SK-N-SH treated with all-trans-retinoic acid at 6 μM for 48 hours (cell line): Measurements from ENCODE around the gene GRIK2.

Experiments
- ARNTL ChIP-seq: fragments of 450-650 bp; formaldehyde crosslinking; IDR thresholded peaks from 2 replicates; pipeline ENCODE4 v1.5.0; 2020; ENCODE audit warnings: low read depth, mild to moderate bottlenecking, moderate library complexity, borderline replicate concordance
- BACH2 ChIP-seq: fragments of 250-450 bp; sonication (Bioruptor Pico); IDR thresholded peaks from 2 replicates; pipeline ENCODE4 v1.9.0; 2021; ENCODE audit warnings: mild to moderate bottlenecking, borderline replicate concordance
- CSDC2 ChIP-seq: fragments of 250-450 bp; sonication (Bioruptor Pico); IDR thresholded peaks from 2 replicates; pipeline ENCODE4 v1.5.0; 2020; ENCODE audit warnings: mild to moderate bottlenecking, moderate library complexity
- CSRNP3 ChIP-seq: fragments of 250-450 bp; sonication (Bioruptor Pico); IDR thresholded peaks from 2 replicates; pipeline ENCODE4 v1.5.1; 2021; ENCODE audit warnings: mild to moderate bottlenecking, moderate library complexity
- GLIS3 ChIP-seq: fragments of 250-450 bp; sonication (Bioruptor Pico); IDR thresholded peaks from 2 replicates; pipeline ENCODE4 v1.5.0; 2020; ENCODE audit warnings: mild to moderate bottlenecking, moderate library complexity
- OSR1 ChIP-seq: fragments of 250-450 bp; sonication (Bioruptor Pico); IDR thresholded peaks from 2 replicates; pipeline ENCODE4 v1.8.0; 2022; ENCODE audit warnings: moderate library complexity, mild to moderate bottlenecking, inconsistent platforms
- PATZ1 ChIP-seq: fragments of 250-450 bp; sonication (Bioruptor Pico); IDR thresholded peaks from 2 replicates; pipeline ENCODE4 v1.8.0; 2020; ENCODE audit warnings: mild to moderate bottlenecking, moderate library complexity, borderline replicate concordance
- POU6F1 ChIP-seq: fragments of 250-450 bp; sonication (Bioruptor Pico); IDR thresholded peaks from 2 replicates; pipeline ENCODE4 v1.8.0; 2021; ENCODE audit warnings: low read depth, mild to moderate bottlenecking, moderate library complexity, borderline replicate concordance
- TCF4 ChIP-seq: fragments of 250-450 bp; sonication (Bioruptor Pico); IDR thresholded peaks from 2 replicates; pipeline ENCODE4 v1.8.0; 2021; ENCODE audit warnings: mild to moderate bottlenecking, moderate library complexity, borderline replicate concordance
- ZFP3 ChIP-seq: fragments of 250-450 bp; sonication (Bioruptor Pico); IDR thresholded peaks from 2 replicates; pipeline ENCODE4 v1.5.0; 2020; ENCODE audit warnings: mild to moderate bottlenecking, moderate library complexity
- ZFP30 ChIP-seq: fragments of 450-650 bp; formaldehyde crosslinking; IDR thresholded peaks from 2 replicates; pipeline ENCODE4 v1.5.0; 2022; ENCODE audit warnings: mild to moderate bottlenecking, moderate library complexity
- ZNF70 ChIP-seq: fragments of 450-650 bp; formaldehyde crosslinking; IDR thresholded peaks from 2 replicates; pipeline ENCODE4 v1.5.0; 2020; ENCODE audit warnings: mild to moderate bottlenecking, moderate library complexity

GRCh38 chr6:102068349-102068929 lies 674.9 kb downstream of the GRIK2 start:
- TF ChIP-seq PATZ1 (CRISPR knock-in tag) (no peak), CSRNP3 (CRISPR knock-in tag) (no peak), ZFP3 (CRISPR knock-in tag) (no peak), BACH2 (no peak), POU6F1 (CRISPR knock-in tag) (no peak), TCF4 (CRISPR knock-in tag) (no peak), OSR1 (no peak), ARNTL (CRISPR knock-in tag) (no peak), ZNF70 (CRISPR knock-in tag) (no peak), CSDC2 (CRISPR knock-in tag) (no peak), ZFP30 (CRISPR knock-in tag) (no peak), GLIS3 (CRISPR knock-in tag) (no peak)
